NCI-H526 (cell line): ENCODE measurements around the gene GATAD1.
"Not testable (repeated sequence)": the region's sequence is repeated elsewhere in the genome, so short reads cannot be mapped to it uniquely, and the experiment has no call there.

Experiments
- DNase-seq, 2 experiments: peaks; one replicate each; lab custom pipeline; 2025; lab: John Stamatoyannopoulos, UW

The GATAD1 gene

DNA sequence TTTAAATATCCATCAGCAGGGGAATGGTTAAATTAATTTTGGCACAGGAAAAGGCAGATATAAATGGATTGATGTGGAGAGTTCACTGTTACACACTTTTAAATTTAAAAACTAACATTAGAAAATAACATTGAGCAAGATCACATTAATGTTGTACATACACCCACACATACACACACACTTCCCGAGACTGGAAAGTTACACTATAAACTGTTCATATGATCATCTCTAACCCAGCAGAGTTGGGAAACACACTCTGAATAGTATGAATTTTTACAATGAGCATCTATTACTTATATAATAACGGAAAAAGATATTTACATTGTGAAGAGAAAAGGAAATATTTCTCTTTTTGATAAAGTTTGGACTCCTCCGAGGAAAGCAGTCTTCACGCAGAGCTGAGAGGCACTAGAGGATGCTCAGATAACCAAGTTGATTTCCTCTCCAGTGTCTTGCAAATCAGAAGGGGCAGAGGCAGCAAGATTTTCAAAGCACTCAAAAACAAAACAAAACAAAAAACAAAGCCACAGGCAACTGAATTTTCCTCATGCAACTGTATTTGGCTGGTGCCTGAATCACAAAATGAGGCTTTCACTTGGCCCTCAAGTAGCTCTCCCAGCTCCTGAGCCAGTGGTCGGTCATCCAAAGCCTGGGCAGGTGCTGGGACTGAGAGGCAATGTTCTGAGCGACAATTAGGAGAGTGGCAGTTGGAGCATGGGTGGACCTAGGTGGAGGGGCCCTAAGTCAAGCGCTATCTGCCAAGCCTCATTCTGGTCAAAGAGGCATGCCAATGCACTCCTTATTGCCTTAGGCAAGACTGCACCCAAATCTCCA is 10.5 kb upstream of the GATAD1 start:
- no peak for DNase-seq

DNA sequence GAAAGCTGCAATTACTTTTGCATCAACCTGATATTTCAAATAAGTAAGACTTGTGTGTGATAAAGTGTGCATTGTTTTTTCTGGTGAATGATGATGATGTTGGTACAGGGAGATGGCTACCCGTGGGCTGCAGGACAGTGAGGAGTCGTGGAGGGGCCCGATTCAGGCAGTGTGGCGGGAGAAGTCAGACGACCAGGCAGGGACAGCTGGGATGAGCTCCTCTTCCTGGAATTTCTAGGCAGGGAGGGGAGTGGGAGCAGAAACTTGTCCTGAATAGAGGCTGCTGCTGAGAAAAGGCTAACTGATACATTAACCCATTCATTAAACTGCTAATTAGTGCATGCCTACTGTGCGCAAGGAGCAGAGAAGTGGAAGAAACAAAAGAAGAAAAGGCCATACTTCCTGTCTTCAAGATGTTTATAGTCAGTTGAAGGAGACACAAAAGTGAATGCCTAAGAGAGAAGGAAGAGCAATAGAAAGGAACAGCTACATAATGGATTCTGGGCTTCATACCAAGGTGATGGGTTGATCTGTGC is 9.3 kb upstream of the GATAD1 start:
- no peak for DNase-seq

DNA sequence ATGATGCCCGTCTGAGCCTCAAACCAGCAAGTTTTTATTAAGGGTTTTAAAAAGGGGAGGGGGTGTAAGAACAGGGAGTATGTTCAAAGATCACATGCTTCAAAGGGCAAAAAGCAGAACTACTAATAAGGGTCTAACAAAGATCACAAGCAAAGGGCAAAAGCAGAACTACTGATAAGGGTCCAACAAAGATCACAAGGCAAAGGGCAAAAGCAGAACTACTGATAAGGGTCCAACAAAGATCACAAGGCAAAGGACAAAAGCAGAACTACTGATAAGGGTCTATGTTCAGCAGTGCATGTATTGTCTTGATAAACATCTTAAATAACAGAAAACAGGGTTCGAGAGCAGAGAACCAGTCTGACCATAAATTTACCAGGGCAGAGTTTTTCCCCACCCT is 4.6 kb upstream of the GATAD1 start:
- DNase-seq: not testable (repeated sequence)

DNA sequence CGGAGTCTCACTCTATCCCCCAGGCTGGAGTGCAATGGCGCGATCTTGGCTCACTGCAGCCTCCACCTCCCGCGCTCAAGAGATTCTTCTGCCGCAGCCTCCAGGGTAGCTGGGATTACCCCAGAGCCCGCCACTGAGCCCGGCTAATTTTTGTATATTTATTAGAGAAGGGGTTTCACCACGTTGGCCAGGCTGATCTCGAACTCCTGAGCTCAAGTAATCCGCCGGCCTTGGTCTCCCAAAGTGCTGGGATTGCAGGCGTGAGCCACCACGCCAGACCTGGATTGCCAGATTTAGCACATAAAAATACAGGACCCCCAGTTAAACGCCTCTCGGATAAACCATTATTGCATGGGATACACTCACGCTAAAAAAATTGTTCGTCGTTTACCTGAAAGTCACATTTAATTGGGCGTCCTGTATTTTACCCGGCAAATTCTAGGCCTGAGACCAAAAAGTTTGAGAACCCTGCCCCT is 375 bp upstream of the GATAD1 start:
- DNase-seq: no peak

DNA sequence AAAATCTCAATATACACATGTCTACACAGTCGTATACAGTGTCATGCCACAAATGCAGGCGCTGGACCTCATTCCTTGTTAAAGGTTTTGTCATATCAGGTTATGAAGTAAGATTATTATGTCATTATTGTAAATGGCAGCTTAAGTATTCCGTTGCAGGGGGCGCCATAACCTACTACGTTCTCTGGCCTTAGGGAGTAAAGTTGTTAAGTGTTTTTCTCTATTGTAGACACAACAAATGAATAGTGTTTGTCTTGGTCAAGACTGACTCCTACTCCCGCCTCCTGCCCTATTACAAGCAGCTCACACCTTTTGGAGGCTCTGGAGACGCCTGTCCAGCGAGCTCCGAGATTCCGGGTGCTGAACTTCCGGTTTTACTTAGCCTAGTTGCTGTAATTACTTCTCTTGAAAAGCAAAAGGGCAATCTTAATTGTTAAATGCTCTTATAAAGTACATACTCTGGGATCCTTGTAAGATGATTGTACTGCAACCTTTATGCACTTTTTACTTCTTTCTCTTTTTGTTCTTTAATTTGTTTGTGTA is 994 bp downstream of the GATAD1 start:
- DNase-seq: peak; percentile 58 to 79

DNA sequence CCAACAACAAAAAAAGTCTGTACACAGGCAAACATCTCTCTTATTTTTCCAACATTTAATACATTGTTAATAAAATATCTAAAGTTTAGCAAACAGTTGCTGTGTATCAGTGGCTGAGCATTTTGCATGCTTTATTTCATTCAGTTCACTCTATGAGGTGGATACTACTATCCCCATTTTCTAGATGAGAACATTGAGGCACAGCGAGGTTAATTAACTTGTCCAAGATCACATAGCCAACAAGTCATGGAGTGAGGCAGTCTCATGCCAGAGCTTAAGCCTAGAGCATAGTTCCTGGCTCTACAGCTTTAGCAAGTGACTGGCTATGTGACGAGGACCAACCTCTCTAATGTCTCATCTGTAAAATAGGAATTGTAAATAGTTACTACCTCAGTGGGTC is 4.4 kb downstream of the GATAD1 start:
- no peak for DNase-seq

DNA sequence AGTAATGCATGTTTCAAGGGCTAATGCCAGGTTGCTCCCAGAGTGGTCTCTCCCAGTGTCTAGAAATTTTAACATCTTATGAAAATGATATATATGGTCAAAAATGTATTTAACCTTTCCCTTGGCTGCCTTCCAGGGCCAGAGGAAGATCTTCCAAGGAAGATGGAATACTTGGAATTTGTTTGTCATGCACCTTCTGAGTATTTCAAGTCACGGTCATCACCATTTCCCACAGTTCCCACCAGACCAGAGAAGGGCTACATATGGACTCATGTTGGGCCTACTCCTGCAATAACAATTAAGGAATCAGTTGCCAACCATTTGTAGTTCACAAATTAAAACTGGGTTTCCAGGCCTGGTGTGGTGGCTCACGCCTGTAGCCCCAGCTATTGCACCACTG is 9.0 kb downstream of the GATAD1 start:
- DNase-seq: no peak

DNA sequence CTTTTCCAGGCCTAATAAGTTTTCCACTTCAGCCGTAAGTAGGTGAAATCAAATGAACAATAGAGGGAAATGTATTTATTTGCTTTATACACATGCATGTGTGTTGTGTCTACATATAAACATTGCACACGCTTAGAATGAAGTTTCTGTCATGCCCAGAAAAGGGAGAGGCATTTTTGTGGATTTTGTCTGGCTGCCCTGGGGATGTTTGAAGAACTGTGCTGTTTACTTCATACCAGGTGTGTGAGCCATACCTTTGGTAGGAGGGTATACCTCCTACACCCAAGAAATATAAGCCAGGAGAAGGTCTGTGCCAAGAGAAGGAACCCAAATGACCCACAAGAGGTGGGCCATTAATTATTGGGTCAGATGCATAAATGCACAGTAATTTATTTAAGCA is 12.8 kb downstream of the GATAD1 start:
- no peak for DNase-seq

DNA sequence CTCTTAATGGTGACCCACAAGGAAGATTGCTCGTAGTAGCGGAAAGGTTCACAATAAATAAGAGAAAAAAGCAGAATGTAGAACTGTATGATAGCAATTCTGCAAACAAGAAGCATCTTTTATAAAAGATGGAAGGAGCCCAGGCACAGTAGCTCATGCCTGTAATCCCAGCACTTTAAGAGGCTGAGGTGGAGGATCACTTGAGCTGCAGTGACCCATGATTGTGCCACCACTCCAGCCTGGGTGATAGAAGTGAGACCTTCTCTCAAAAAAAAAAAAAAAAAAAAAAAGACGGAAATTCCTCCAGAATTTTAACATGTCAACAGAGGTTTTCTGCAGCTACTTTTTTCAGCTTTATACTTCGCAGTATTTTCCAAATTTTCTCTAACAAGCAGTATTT is 13.2 kb downstream of the GATAD1 start:
- no peak for DNase-seq

DNA sequence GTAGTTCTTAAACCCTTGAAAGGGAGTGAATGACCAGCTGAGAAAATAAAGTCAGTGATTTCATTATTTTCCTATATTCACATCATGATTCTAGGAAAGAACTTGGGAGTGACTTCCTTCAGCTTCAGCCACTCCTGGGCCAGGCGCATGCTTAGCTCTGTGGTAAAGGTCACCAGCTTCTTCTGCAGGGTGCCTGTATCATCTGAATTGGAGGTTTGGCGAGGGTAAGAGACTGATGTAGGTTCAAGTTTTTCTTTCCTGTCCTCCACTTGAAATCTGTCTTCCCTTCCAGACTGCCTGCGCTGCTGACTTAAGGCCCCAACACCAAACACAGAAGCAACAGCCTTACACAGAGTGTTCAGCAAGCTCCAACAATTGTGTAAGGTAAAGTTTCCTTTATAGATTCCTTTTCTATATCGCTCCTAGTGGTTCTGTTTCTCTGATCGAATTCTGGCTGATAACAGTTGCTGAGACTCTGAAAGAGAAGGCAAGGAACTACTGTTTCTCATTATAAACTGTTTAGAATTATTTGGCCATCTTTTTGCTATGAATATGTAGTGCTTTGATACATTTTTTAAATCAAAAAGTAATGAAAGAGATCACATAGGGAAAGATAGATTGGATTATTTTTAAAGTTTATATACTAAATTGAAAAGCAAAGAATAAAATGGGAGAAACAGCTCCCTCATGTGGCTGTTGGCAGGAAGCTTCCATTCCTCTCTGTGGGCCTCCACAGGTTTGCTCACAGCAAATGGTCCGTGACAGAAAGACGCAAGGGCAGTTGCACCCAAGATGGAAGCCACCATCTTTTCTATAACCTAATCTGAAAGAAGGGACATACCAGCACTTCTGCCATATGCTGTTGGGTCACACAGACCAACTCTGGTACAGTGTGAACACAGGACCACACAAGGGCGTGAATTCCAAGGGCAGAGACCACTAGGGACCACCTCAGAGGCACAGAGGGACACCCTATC is 14.0 kb downstream of the GATAD1 start:
- DNase-seq: peak; percentile 38 to 87

DNA sequence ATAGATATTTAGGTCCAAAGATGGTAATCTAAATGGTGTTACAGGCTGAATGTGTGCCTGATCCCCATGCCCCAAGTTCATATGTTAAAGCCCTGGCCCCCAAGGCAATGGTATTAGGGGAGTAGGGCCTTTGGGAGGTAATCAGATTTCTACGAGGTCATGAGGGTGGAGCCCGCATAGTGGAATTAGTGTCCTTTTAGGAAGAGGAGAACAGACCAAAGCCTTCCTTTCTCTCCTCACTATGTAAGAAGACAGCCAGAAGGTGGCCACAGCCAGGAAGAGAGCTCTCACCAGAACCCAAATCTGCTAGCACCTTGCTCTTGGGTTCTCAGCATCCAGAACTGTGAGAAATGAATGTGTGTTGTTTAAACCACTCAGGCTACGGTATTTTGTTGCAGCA is 15.3 kb downstream of the GATAD1 start:
- DNase-seq: no peak

DNA sequence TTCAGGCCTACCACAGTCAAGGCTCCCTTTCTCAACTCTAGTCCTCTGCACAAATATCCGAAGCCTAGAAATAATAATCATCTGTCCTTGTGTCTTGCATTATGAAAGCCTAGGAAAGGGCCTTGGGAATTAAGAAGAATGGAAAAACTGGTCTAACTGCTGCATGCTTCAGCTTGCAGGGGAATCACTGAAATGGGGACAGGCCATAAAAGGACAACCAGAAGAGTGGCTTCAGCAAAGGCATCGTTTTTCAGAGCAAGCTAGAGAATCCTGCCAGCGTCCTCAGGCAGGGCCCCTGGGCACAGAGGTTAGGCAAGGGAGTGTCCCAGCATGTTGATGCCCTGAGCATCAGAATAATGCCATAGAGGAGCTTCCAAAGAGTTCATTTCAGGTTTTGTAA is 17.2 kb downstream of the GATAD1 start:
- DNase-seq: peak; percentile 11 to 20

DNA sequence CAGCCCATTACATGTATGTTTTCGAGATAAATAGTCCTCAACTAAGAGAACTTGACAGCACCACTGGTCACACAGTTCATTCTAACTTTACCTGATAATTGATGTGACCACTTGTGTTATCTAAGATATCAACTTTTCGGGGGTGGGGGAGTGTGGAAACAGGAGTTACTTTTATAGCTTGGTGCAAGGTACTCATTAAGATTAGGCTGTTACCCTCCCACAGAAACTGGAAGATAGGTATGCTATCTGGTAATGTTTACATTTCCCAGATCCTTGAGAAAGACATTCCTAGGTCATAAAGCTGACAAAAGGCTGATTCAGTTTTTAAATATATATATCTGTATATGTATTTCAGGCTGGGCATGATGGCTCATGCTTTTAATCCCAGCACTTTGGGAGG is 19.4 kb downstream of the GATAD1 start:
- DNase-seq: no peak

DNA sequence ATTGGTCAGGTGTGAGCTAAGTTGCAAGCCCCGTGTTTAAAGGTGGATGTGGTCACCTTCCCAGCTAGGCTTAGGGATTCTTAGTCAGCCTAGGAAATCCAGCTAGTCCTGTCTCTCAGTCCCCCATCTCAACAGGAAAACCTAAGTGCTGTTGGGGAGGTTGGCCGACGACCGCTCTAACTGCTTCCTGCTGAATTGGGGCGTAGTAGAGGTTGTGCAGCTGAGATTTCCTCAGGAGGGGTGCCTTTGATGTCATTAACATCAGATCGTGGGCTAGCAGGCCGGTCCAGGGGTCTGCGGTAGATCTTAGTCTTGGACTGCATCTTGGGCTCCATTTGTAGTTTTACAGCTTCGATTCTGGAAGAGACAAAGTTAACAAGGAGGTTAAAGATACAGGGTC is 21.3 kb downstream of the GATAD1 start:
- DNase-seq: not testable (repeated sequence)

DNA sequence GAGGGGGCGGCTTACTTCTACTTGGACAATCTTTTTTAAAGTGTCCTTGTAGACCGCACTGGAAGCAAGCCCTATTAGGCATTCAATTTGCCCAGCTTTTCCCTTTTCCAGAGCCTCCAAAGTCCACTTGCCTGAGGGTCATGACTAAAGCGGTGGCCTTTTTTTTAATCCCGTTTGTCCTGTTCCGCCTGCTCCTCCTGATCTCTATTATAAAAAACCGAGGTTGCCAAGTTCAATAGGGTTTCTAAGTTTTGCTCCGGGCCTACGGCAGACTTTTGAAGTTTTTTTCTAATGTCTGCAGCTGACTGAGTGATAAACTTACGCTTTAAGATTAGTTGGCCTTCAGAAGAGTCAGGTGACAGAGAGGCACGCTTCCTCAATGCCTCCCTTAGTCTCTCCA is 26.7 kb downstream of the GATAD1 start:
- not testable (repeated sequence) for DNase-seq

DNA sequence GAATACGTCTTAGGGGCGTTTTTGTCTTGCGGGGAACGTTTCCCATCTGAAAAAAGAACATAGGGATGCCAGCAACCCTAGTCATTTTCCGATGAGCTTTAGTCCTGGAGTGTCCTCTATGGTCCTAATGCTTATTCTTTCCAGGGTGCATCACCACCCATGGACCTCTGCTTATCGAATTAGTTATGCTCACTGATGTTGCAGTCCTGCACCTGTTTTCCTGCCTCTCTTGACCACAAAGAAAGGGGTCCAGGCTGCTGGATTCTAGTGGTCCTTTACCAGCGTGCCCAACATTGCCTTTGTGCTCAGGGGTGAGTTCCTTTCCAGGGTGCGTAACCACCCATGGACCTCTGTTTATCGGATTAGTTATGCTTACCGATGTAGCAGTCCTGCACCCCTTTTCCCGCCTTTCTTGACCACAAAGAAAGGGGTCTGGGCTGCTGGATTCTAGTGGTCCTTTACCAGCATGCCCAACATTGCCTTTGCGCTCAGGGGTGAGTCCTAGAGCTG is 28.0 kb downstream of the GATAD1 start:
- not testable (repeated sequence) for DNase-seq

DNA sequence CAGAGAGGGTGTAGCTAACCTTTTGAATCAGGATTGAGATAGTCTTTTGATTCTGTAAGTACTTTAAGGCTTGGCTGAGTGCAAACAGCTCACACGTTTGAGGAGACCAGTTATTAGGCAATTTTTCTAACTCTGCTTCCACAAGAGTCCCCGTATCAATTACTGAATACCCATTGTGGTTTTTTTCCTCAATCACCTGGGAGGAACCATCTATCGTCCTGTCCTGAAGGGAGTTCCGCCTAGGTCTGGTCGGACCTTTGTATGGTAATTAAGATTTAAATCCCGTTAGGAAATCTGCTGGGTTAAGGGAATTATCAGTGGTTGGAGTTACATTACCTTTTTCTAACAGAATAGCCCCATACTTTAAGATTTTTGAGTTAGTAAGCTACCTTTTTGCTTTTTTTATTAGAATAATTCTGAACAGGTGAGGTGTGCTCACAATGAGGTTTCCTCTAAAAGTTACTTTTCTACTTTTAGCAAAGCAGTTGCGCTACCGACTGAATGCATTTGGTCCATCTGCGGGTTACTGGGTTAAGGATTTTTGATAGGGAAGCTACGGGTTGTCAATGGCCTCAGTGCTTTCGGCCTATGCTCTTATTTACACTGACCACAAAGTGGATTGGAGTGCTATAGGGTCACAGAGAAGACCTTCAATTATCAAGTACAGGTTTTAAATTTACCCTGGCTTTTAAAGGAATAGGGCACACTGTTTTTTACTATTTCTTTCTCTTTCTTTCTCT is 28.7 kb downstream of the GATAD1 start:
- not testable (repeated sequence) for DNase-seq

DNA sequence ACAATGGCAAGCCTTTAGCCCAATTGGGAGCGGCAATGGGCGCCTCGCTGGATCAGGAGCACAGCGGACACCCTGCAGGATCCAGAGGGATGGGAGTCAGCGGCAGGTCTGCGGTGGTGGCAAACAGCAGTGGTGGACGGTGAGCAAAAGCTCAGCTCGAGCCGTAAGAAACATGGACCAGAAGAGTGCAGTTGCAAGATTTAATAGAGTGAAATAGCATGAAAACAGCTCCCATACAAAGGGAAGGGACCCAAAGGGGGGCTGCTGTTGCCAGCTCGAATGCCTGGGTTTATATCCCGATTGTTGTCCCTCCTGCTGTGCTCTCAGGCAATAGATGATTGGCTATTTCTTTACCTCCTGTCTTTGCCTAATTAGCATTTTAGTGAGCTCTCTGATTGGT is 30.4 kb downstream of the GATAD1 start, which contains the start of gene ERVW-1:
Gene ERVW-1 (minus strand): TSS at position 266 of the 400 bp plus-strand sequence. CDS start 7,565 bp downstream, outside the sequence.
- DNase-seq: not testable (repeated sequence)

DNA sequence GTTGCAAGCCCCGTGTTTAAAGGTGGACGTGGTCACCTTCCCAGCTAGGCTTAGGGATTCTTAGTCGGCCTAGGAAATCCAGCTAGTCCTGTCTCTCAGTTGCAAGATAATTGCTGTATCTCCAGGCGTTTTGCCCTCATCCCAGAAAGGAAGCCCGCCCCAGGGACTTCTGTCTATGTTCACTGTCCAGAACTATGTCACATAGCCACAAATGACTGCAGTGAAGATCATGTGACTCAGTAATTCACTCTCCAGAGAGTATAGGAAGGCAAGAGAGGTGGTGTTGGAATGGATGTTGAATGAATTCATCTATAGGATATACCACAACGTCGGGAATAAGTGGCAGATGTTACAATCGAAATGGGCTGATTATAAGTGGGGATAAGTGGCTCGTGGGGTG is 30.8 kb downstream of the GATAD1 start:
- no peak for DNase-seq

DNA sequence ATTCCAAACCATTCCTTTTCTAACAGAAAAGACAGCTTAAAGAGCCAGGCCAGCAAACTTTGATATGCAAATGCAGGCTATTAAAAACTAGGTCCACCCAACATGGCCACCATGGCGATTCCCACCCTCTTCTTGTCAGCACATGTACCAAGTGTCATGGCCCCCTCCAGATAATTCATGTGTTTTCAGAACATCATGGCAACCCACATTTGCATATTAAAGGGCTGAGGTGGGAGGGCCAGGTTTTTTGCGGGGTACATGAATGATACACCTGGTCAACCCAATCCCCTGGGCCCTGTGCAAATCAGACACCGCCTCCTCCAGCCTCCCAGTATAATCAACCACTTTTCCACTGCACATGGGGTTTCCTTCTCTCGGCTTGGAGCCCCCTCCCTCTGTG is 31.4 kb downstream of the GATAD1 start:
- DNase-seq: peak in 1 of 2 experiments; percentile 34

DNA sequence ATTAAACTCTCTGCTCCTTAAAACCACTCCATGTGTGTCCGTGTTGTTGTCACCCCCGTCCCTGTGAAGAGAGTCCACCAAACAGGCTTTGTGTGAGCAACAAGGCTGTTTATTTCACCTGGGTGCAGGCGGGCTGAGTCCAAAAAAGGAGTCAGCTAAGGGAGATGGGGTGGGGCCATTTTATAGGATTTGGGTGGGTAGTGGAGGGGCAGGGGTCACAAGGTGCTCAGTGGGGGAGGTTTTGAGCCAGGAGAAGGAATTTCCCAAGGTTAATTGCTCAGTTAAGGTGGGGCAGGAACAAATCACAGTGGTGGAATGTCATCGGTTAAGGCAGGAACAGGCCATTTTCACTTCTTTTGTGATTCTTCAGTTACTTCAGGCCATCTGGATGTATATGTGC is 31.9 kb downstream of the GATAD1 start:
- not testable (repeated sequence) for DNase-seq
